ENCODE data around the gene IFI27L2.

DNA sequence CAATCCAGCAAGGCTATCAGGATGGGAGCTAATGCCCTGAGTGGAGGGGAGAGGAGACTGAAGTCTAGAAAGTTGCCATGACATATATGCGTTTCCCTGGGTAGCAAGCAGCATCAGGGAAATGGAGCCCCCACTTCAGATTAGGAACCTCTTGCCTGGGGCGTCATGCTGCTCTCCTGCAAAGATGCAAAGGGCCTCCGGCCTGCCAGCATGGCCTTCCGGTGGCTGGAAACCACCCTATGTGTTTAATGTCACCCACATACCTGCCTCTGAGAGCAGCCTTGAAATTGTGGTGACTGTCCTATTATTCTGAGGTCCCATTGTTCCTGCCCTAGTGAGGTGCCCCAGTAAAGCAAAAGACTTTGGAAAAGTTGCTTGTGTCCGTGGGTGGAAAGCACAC is 10.0 kb upstream of the IFI27L2 start:
- TF ChIP-seq, protein P1, sequence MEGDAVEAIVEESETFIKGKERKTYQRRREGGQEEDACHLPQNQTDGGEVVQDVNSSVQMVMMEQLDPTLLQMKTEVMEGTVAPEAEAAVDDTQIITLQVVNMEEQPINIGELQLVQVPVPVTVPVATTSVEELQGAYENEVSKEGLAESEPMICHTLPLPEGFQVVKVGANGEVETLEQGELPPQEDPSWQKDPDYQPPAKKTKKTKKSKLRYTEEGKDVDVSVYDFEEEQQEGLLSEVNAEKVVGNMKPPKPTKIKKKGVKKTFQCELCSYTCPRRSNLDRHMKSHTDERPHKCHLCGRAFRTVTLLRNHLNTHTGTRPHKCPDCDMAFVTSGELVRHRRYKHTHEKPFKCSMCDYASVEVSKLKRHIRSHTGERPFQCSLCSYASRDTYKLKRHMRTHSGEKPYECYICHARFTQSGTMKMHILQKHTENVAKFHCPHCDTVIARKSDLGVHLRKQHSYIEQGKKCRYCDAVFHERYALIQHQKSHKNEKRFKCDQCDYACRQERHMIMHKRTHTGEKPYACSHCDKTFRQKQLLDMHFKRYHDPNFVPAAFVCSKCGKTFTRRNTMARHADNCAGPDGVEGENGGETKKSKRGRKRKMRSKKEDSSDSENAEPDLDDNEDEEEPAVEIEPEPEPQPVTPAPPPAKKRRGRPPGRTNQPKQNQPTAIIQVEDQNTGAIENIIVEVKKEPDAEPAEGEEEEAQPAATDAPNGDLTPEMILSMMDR (IDR thresholded peaks at IDR 0.05) = no peak
- no peak for TF ChIP-seq POLR2A (IDR thresholded peaks at IDR 0.05)
- no peak for TF ChIP-seq POLR2AphosphoS5 (IDR thresholded peaks at IDR 0.05)

Measured in transverse colon (tissue), 4 donors.